PC-9 (cell line): Measurements from ENCODE around the gene ZNF608. TPM values are rescaled to one million over a fixed set of nuclear protein-coding genes. Genes with fewer than 3 reads are reported as not detected.

Experiments used
- BruUV-seq: library from RNA; stranded (reverse); fragments of 400-500 nt; replicated peaks from 2 replicates; lab custom pipeline; 2021; lab: Mats Ljungman, UMichigan
- CTCF ChIA-PET: fragments of 300-600 bp; sonication (Branson Sonifier 250); formaldehyde crosslinking; loops from one replicate; lab custom pipeline; 2022; ENCODE audit warnings: antibody characterized with exemption; lab: Charles Lee
- POLR2A ChIA-PET: fragments of 300-600 bp; sonication (Branson Sonifier 250); formaldehyde crosslinking; loops from one replicate; lab custom pipeline; 2022; ENCODE audit warnings: antibody characterized with exemption; ENCODE audit not compliant: unreplicated experiment; lab: Charles Lee
- DNase-seq, 2 experiments: peaks; one replicate each; pipeline versions ENCODE4 v3.0.0 to v3.0.0-alpha.2; 2015 to 2022; ENCODE audit warnings: mixed read lengths in 1 of 2
- H2AFZ ChIP-seq: fragments of 200-600 bp; sonication (generic); 2 replicates; pipeline ENCODE4 v1.8.1; 2017; ENCODE audit warnings: antibody characterized with exemption
- H3F3A ChIP-seq: fragments of 200-600 bp; sonication (generic); 2 replicates; pipeline ENCODE4 v1.8.1; 2017; ENCODE audit warnings: antibody characterized with exemption, mild to moderate bottlenecking, low read depth; ENCODE audit not compliant: insufficient read depth
- H3K27ac ChIP-seq: fragments of 200-600 bp; sonication (generic); 2 replicates; pipeline ENCODE4 v1.6.1; 2016; ENCODE audit warnings: mixed run types
- H3K27me3 ChIP-seq: fragments of 200-600 bp; sonication (generic); 2 replicates; pipeline ENCODE4 v1.6.1; 2016; ENCODE audit warnings: low read depth, mixed run types; ENCODE audit not compliant: insufficient read depth
- H3K36me3 ChIP-seq: fragments of 200-600 bp; sonication (generic); 2 replicates; pipeline ENCODE4 v1.6.1; 2016; ENCODE audit warnings: low read depth, mixed run types
- H3K4me1 ChIP-seq: fragments of 200-600 bp; sonication (generic); replicated peaks from 2 replicates; pipeline ENCODE4 v1.6.1; 2016; ENCODE audit warnings: mixed run types; ENCODE audit not compliant: insufficient read depth
- H3K4me2 ChIP-seq: fragments of 200-600 bp; sonication (generic); 2 replicates; pipeline ENCODE4 v1.6.1; 2017; ENCODE audit warnings: mixed run types
- H3K4me3 ChIP-seq: fragments of 200-600 bp; sonication (generic); 2 replicates; pipeline ENCODE4 v1.6.1; 2016; ENCODE audit warnings: mixed run types
- H3K79me2 ChIP-seq: fragments of 200-600 bp; sonication (generic); 2 replicates; pipeline ENCODE4 v1.6.1; 2017; ENCODE audit warnings: low read depth, mixed run types
- H3K9me2 ChIP-seq: fragments of 200-600 bp; sonication (generic); 2 replicates; pipeline ENCODE4 v1.8.1; 2017; ENCODE audit warnings: mild to moderate bottlenecking; ENCODE audit not compliant: insufficient read depth
- H3K9me3 ChIP-seq: fragments of 200-600 bp; sonication (generic); 2 replicates; pipeline ENCODE4 v1.8.1; 2016; ENCODE audit warnings: low read depth; ENCODE audit not compliant: insufficient read depth
- H4K20me1 ChIP-seq: fragments of 200-600 bp; sonication (generic); 2 replicates; pipeline ENCODE4 v1.8.1; 2017; ENCODE audit not compliant: insufficient read depth
- EZH2 ChIP-seq: fragments of 200-600 bp; sonication (generic); IDR thresholded peaks from 2 replicates; pipeline ENCODE4 v1.8.0; 2017; ENCODE audit warnings: antibody characterized with exemption, low read depth
- intact Hi-C: fragments of 100-400 bp; cut with micrococcal nuclease; formaldehyde crosslinking; loops from one replicate; pipeline ENCODE4 v1.10.0; 2022; ENCODE audit not compliant: unreplicated experiment
- total RNA-seq: library from RNA; stranded (reverse); gene quantifications from 2 replicates; pipeline ENCODE4 v1.2.3, GENCODE V29; 2021
- TF ChIP-seq, protein P1 (sequence below): fragments of 200-600 bp; sonication (generic); conservative IDR thresholded peaks from 2 replicates; pipeline ENCODE4 v1.6.1; 2017; ENCODE audit warnings: mixed run types, antibody characterized with exemption, mild to moderate bottlenecking, moderate library complexity

Gene ZNF608
- total RNA-seq, 1 experiment from 2014 or later = 5.5 TPM

GRCh38 chr5:124740991-124741583 lies 5.4 kb downstream of the ZNF608 start:
- no TSS peak for BruUV-seq
- no peak overlapping the region for H3K27ac ChIP-seq
- ChIA-PET POLR2A (no interaction called here), CTCF (interaction anchor here (0.6 kb wide), 1 partner anchor 80 kb away, joined by 7 read pairs; no protein-coding TSS in a partner anchor)
- no peaks in the 10 kb centered on the region for H3K9me3 ChIP-seq
- H3K4me1 ChIP-seq = peaks cover 19% of the 10 kb centered on the region
- no peaks in the 10 kb centered on the region for H3K9me2 ChIP-seq
- TF ChIP-seq EZH2 = no peak
- TF ChIP-seq, protein P1, sequence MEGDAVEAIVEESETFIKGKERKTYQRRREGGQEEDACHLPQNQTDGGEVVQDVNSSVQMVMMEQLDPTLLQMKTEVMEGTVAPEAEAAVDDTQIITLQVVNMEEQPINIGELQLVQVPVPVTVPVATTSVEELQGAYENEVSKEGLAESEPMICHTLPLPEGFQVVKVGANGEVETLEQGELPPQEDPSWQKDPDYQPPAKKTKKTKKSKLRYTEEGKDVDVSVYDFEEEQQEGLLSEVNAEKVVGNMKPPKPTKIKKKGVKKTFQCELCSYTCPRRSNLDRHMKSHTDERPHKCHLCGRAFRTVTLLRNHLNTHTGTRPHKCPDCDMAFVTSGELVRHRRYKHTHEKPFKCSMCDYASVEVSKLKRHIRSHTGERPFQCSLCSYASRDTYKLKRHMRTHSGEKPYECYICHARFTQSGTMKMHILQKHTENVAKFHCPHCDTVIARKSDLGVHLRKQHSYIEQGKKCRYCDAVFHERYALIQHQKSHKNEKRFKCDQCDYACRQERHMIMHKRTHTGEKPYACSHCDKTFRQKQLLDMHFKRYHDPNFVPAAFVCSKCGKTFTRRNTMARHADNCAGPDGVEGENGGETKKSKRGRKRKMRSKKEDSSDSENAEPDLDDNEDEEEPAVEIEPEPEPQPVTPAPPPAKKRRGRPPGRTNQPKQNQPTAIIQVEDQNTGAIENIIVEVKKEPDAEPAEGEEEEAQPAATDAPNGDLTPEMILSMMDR = no peak
- intact Hi-C loops = loop anchor here (5.0 kb wide), 3 partner anchors 159 to 1894 kb away; partner anchors contain the start of gene SNX24
- no peaks in the 10 kb centered on the region for H3K36me3 ChIP-seq
- peak in 1 of 2 experiments; percentile 59 for DNase-seq
- no peak overlapping the region for H3K4me2 ChIP-seq
- no peaks in the 10 kb centered on the region for H3K27me3 ChIP-seq
- H3K79me2 ChIP-seq = no peaks in the 10 kb centered on the region
- no peak overlapping the region for H2AFZ ChIP-seq
- no peaks in the 10 kb centered on the region for H4K20me1 ChIP-seq
- no peaks in the 10 kb centered on the region for H3F3A ChIP-seq
- H3K4me3 ChIP-seq = no peak overlapping the region

DNA sequence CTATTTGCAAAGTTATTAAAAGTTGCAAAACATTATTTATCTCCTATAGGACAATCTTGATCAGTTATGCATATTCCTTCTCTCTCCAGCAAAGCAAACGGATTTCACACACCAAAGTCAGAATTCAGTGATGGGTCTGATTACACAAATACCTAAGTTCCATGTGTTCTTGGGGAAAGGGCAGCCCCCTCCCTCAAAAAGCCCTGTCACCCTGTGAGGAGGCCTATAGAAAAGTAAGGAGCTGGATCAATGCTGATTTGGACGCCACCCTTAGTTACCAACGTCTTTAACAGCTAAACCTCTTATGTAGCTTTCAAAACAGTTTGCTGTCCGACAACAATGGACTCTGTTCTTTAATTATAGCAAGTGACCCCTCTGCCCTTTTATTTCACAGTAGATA lies 6.4 kb downstream of the ZNF608 start:
- no peak for DNase-seq
- no TSS peak for BruUV-seq
- Histone ChIP-seq H2AFZ (no peak overlapping the region), H3K9me2 (no peaks in the 10 kb centered on the region), H3K27ac (no peak overlapping the region), H3K36me3 (no peaks in the 10 kb centered on the region), H3K4me1 (peaks cover 19% of the 10 kb centered on the region), H3K79me2 (no peaks in the 10 kb centered on the region), H3K27me3 (no peaks in the 10 kb centered on the region), H4K20me1 (no peaks in the 10 kb centered on the region), H3K9me3 (no peaks in the 10 kb centered on the region), H3K4me3 (no peak overlapping the region), H3K4me2 (no peak overlapping the region), H3F3A (no peaks in the 10 kb centered on the region)
- CTCF ChIA-PET = no interaction called here
- no peak for TF ChIP-seq EZH2
- TF ChIP-seq, protein P1 = no peak
- intact Hi-C loops = loop anchor here (5.0 kb wide), 3 partner anchors 158 to 1893 kb away; partner anchors contain the start of gene SNX24
- POLR2A ChIA-PET = no interaction called here

DNA sequence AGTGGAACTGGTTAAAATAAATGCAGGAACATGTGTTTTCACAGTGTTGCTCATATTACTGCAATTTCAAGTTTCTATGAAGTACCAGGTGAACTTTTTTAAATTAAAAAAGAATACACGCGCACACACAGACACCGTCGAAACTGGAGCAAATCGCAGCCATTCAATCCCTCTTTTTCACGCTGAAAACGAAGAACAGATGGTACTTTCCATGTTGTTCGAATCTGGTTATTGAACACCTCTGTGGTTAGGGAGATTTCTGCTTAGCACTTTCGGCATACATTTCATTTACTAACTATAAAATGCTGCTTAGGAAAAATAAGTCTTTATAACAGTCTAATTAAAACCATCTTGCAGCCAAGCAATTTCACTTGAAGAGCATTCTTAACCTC lies 6.8 kb downstream of the ZNF608 start:
- Histone ChIP-seq H4K20me1 (no peaks in the 10 kb centered on the region), H3K27ac (no peak overlapping the region), H3K27me3 (no peaks in the 10 kb centered on the region), H3K4me3 (no peak overlapping the region), H3K79me2 (no peaks in the 10 kb centered on the region), H2AFZ (no peak overlapping the region), H3K4me1 (peaks cover 19% of the 10 kb centered on the region), H3K36me3 (no peaks in the 10 kb centered on the region), H3K4me2 (no peak overlapping the region), H3K9me3 (no peaks in the 10 kb centered on the region), H3F3A (no peaks in the 10 kb centered on the region), H3K9me2 (no peaks in the 10 kb centered on the region)
- ChIA-PET POLR2A (no interaction called here), CTCF (no interaction called here)
- no TSS peak for BruUV-seq
- TF ChIP-seq, protein P1 = no peak
- no peak for TF ChIP-seq EZH2
- intact Hi-C loops = loop anchor here (5.0 kb wide), 3 partner anchors 157 to 1892 kb away; partner anchors contain the start of gene SNX24
- DNase-seq = no peak
